Measurements from ENCODE around the gene ANO4.

ANO4 gene

GRCh38 chr12:100795800-100796179 is 1.2 kb downstream of the ANO4 start:
- Histone ChIP-seq H3K27ac (no peak overlapping the region), H3K4me3 (no peak overlapping the region)
- no peak for DNase-seq (ENCODE audit: low spot score)
- TF ChIP-seq CTCF (IDR thresholded peaks at IDR 0.05): no peak

- DNase-seq (ENCODE audit: low spot score): no peak
- Histone ChIP-seq H3K4me3 (no peak overlapping the region), H3K27ac (no peak overlapping the region)
- TF ChIP-seq CTCF (IDR thresholded peaks at IDR 0.05): no peak
These were observed 2.0 kb downstream of the ANO4 start for GRCh38 chr12:100796621-100797020.

DNA sequence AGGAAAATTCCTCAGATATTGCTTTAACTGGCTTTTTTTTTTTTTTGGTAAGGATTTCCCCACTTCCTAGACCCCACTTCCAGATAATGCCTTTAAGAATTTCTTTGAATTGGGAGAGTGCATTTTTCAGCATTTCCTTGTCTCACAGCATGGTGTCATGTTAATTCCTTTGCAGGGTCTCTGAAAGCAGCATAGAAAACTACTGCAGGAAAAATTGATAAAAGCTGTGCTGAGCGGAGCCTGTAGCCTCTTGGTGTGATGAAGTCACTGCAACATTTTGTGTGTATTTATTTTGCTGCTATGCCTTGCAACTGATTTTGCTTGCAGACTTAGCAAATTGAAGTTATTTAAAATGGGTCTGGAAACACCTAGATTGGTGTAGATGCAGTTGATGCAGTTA is 2.7 kb downstream of the ANO4 start:
- no peak for DNase-seq (ENCODE audit: low spot score)
- H3K27ac ChIP-seq: no peak overlapping the region
- no peak overlapping the region for H3K4me3 ChIP-seq
- TF ChIP-seq CTCF (IDR thresholded peaks at IDR 0.05): no peak

DNA sequence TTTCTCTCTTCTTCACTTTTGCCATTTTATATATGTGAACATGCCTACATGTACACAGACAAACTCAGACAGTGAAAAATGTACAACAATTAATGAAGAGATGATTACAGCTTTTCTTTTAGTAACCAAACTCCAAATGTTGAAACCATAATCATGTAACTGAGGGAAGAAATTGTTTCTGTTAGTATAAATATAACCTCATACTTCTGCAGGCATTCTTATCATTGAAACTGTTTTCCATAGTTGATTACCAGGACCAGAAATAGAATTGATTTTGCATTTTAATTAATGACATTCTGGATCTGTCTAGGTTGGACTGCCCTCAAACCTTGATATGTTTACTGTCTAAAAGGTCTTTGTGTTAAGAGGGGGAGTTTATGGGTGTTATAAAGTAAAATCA is 3.2 kb downstream of the ANO4 start:
- no peak for TF ChIP-seq CTCF (IDR thresholded peaks at IDR 0.05)
- no peak for DNase-seq (ENCODE audit: low spot score)
- no peak overlapping the region for H3K27ac ChIP-seq
- H3K4me3 ChIP-seq: no peak overlapping the region

DNA sequence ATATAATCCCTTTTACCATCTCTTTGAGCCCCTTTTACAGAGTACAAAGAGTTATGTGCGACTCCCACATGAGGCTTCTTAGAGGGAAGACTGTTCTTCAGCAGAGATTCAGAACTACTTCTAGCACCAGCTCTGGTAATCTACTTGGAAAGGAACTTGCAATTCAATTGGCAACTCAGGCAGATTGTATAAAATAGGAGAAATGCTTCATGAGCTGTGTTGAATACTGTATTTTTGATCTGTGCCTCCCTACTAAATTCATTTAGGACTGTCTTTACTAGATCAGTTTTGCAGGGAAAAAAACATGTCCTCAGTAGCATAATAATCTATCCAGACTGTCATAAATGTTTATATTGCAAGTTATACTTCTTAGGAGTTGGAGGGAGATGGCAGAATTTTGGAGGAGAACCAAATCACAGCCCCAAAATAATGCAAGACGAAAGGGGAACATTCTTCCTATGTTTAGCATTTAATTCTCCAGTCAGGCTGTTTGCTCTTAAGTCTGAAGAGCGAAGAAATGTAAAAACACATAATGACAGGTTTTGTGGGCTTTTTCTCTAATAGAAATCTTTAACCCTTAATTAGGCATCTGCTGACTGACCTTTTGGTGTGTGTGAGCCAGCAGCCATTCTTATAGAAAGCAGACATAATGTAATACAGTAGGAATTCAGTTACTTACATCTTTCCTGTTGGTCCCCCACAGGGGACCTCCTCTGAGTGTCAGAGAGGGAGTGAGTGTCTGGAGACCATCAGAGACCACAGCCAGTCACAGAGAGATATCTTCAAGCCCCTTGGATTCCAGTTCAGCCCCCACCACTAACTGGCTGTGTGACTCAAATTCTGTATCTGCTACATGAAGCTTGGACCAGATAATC is 3.9 kb downstream of the ANO4 start:
- DNase-seq (ENCODE audit: low spot score): no peak
- H3K27ac ChIP-seq: no peak overlapping the region
- TF ChIP-seq CTCF (IDR thresholded peaks at IDR 0.05): no peak
- H3K4me3 ChIP-seq: no peak overlapping the region

DNA sequence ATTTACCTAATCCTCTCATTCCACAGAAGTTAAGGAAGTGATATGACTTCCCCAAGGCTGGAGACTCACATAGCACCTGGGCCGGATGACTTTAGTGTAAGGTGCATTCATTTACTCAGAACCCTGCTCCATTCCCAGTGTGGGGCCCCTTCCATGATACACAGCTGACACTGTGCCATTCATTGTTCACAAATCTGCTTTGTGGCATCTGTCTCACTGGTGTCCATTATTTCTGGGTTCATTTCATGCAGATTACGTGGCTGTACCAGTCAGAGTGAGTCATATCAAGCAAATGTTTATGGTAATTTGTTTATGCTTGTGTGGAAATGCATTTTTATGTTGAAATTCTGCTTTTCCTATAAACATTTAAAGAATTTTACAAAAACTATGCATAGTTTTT is 5.2 kb downstream of the ANO4 start:
- DNase-seq (ENCODE audit: low spot score): no peak
- Histone ChIP-seq H3K4me3 (no peak overlapping the region), H3K27ac (no peak overlapping the region)
- TF ChIP-seq CTCF (IDR thresholded peaks at IDR 0.05): no peak

DNA sequence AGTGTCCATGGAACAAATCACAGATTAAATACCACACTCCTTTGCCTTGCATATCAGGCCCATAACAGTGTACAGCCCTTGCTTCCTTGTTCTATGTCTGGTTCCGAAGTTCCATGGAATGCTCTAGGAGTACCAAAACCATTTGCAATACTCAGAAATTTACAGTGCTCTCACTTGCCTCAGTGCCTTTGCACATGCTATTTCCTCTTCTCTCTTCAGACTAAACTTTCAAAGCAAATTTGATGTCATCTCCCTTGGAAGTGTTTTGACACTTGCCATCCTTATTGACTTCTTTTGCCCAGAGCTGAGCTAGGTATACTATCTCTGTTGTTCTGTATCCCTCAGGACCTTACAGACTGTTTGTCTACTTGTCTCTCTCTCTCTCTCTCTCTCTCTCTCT is 6.1 kb downstream of the ANO4 start:
- Histone ChIP-seq H3K27ac (no peak overlapping the region), H3K4me3 (no peak overlapping the region)
- DNase-seq (ENCODE audit: low spot score): no peak
- TF ChIP-seq CTCF (IDR thresholded peaks at IDR 0.05): no peak

Data from coronary artery (tissue), 2 donors.